WTC11 (cell line): ENCODE results near the gene ZNF74. TPM values are rescaled to one million over a fixed set of nuclear protein-coding genes. Genes with fewer than 3 reads are reported as not detected.

ENCODE experiments used
- ATAC-seq: fragments of 200-7000 bp; cut with Tn5 transposase; 2 replicates; pipeline ENCODE4 v1.10.0; 2021; ENCODE audit warnings: mild to moderate bottlenecking, moderate library complexity
- CTCF ChIA-PET: fragments of 300-600 bp; sonication (Branson Sonifier 250); formaldehyde crosslinking; loops from one replicate; lab custom pipeline; 2021; ENCODE audit warnings: antibody characterized with exemption; lab: Charles Lee
- POLR2A ChIA-PET: fragments of 350-600 bp; sonication (Branson Sonifier 250); formaldehyde crosslinking; loops from one replicate; lab custom pipeline; 2021; ENCODE audit warnings: antibody characterized with exemption; lab: Charles Lee
- DNase-seq: peaks from one replicate; pipeline ENCODE4 v3.0.0; 2021; ENCODE audit warnings: low spot score
- H3K27ac Mint-ChIP-seq: 2 replicates; pipeline ENCODE4 v1.8.0; 2021; ENCODE audit warnings: mixed read lengths
- H3K27me3 Mint-ChIP-seq: 2 replicates; pipeline ENCODE4 v1.8.0; 2021; ENCODE audit warnings: low read depth, mild to moderate bottlenecking, moderate library complexity, mixed read lengths
- H3K36me3 Mint-ChIP-seq: 2 replicates; pipeline ENCODE4 v1.8.0; 2021; ENCODE audit warnings: mixed read lengths
- H3K4me1 Mint-ChIP-seq: 2 replicates; pipeline ENCODE4 v1.8.0; 2022; ENCODE audit warnings: mixed read lengths
- H3K4me3 Mint-ChIP-seq: 2 replicates; pipeline ENCODE4 v1.8.0; 2021; ENCODE audit warnings: mild to moderate bottlenecking, moderate library complexity, mixed read lengths
- H3K9me3 Mint-ChIP-seq: 2 replicates; pipeline ENCODE4 v1.8.0; 2021; ENCODE audit warnings: mixed read lengths
- AR ChIP-seq: fragments of 250-450 bp; sonication (Bioruptor Pico); IDR thresholded peaks from 2 replicates; pipeline ENCODE4 v1.9.0; 2021; ENCODE audit warnings: mild to moderate bottlenecking
- CDX4 ChIP-seq: fragments of 250-450 bp; sonication (Bioruptor Pico); IDR thresholded peaks from 2 replicates; pipeline ENCODE4 v1.9.0; 2021; ENCODE audit warnings: moderate library complexity, mild to moderate bottlenecking, inconsistent platforms, borderline replicate concordance
- CREB1 ChIP-seq: sonication (generic); formaldehyde crosslinking; IDR thresholded peaks from 2 replicates; pipeline ENCODE4 v1.8.0; 2023; ENCODE audit warnings: mild to moderate bottlenecking, missing genetic modification reagents
- ETV6 ChIP-seq: sonication (generic); formaldehyde crosslinking; IDR thresholded peaks from 2 replicates; pipeline ENCODE4 v1.8.1; 2022; ENCODE audit warnings: mild to moderate bottlenecking, missing genetic modification reagents
- FOXJ3 ChIP-seq: sonication (generic); formaldehyde crosslinking; IDR thresholded peaks from 2 replicates; pipeline ENCODE4 v1.9.0; 2021; ENCODE audit warnings: missing genetic modification reagents, mild to moderate bottlenecking, borderline replicate concordance
- FOXP4 ChIP-seq: sonication (generic); formaldehyde crosslinking; IDR thresholded peaks from 2 replicates; pipeline ENCODE4 v1.8.0; 2022; ENCODE audit warnings: mild to moderate bottlenecking, missing genetic modification reagents
- GRHL2 ChIP-seq: fragments of 250-450 bp; sonication (Bioruptor Pico); IDR thresholded peaks from 2 replicates; pipeline ENCODE4 v1.8.0; 2022; ENCODE audit warnings: mild to moderate bottlenecking, moderate library complexity; ENCODE audit not compliant: insufficient replicate concordance, severe bottlenecking
- MLX ChIP-seq: sonication (generic); formaldehyde crosslinking; IDR thresholded peaks from 2 replicates; pipeline ENCODE4 v1.8.1; 2023; ENCODE audit warnings: mild to moderate bottlenecking, missing genetic modification reagents, moderate library complexity
- MXD4 ChIP-seq: fragments of 250-450 bp; sonication (Bioruptor Pico); IDR thresholded peaks from 2 replicates; pipeline ENCODE4 v1.8.0; 2021; ENCODE audit warnings: mild to moderate bottlenecking, moderate library complexity, borderline replicate concordance
- NFE2L1 ChIP-seq: sonication (generic); formaldehyde crosslinking; IDR thresholded peaks from 2 replicates; pipeline ENCODE4 v1.8.1; 2023; ENCODE audit warnings: missing genetic modification reagents
- PRDM15 ChIP-seq: sonication (generic); formaldehyde crosslinking; IDR thresholded peaks from 2 replicates; pipeline ENCODE4 v1.8.0; 2022; ENCODE audit warnings: missing genetic modification reagents
- RORB ChIP-seq: fragments of 250-450 bp; sonication (Bioruptor Pico); IDR thresholded peaks from 2 replicates; pipeline ENCODE4 v1.9.0; 2021; ENCODE audit warnings: mild to moderate bottlenecking
- SMAD3 ChIP-seq: sonication (generic); formaldehyde crosslinking; IDR thresholded peaks from 2 replicates; pipeline ENCODE4 v1.8.0; 2022; ENCODE audit warnings: missing genetic modification reagents, mild to moderate bottlenecking, borderline replicate concordance
- USF1 ChIP-seq: sonication (generic); formaldehyde crosslinking; IDR thresholded peaks from 2 replicates; pipeline ENCODE4 v1.8.0; 2022; ENCODE audit warnings: mild to moderate bottlenecking, missing genetic modification reagents
- ZNF281 ChIP-seq: sonication (generic); formaldehyde crosslinking; IDR thresholded peaks from 2 replicates; pipeline ENCODE4 v1.8.0; 2023; ENCODE audit warnings: mild to moderate bottlenecking, missing genetic modification reagents
- ZNF317 ChIP-seq: sonication (generic); formaldehyde crosslinking; IDR thresholded peaks from 2 replicates; pipeline ENCODE4 v1.8.1; 2023; ENCODE audit warnings: low read depth, mild to moderate bottlenecking, moderate library complexity, missing genetic modification reagents, borderline replicate concordance
- ZNF416 ChIP-seq: fragments of 250-450 bp; sonication (Bioruptor Pico); IDR thresholded peaks from 2 replicates; pipeline ENCODE4 v1.9.0; 2021; ENCODE audit warnings: mild to moderate bottlenecking, inconsistent platforms
- total RNA-seq: library from RNA; stranded (reverse); gene quantifications from 3 replicates; pipeline ENCODE4 v1.2.3, GENCODE V29; 2021

The ZNF74 gene
- total RNA-seq, 1 experiment from 2014 or later: 62.8 TPM

- TF ChIP-seq AR: no peak
These were observed 47.9 kb downstream of the ZNF74 start (continued) for GRCh38 chr22:20441631-20442484.

GRCh38 chr22:20442485-20443284 lies 48.7 kb downstream of the ZNF74 start:
- Mint-ChIP-seq H3K27me3 (peaks cover 18% of the 10 kb centered on the region), H3K36me3 (no peaks in the 10 kb centered on the region), H3K4me1 (peaks cover 11% of the 10 kb centered on the region), H3K9me3 (no peaks in the 10 kb centered on the region), H3K4me3 (no peak overlapping the region), H3K27ac (no peak overlapping the region)
- ChIA-PET CTCF (interaction anchor here (1.5 kb wide), 1 partner anchor 14 kb away, joined by 6 read pairs; no protein-coding TSS in a partner anchor), POLR2A (no interaction called here)
- DNase-seq: no peak
- no peak for ATAC-seq
- TF ChIP-seq ETV6 (CRISPR knock-in tag): no peak
- no peak for TF ChIP-seq RORB
- TF ChIP-seq GRHL2 (CRISPR knock-in tag): no peak
- no peak for TF ChIP-seq NFE2L1 (CRISPR knock-in tag)
- TF ChIP-seq FOXP4 (CRISPR knock-in tag): no peak
- TF ChIP-seq ZNF317: no peak

GRCh38 chr22:20444325-20444724 lies 50.4 kb downstream of the ZNF74 start:
- POLR2A ChIA-PET: interaction anchor here (0.6 kb wide), 1 partner anchor 205 kb away, joined by 7 read pairs; no protein-coding TSS in a partner anchor
- Mint-ChIP-seq H3K4me3 (no peak overlapping the region), H3K36me3 (no peaks in the 10 kb centered on the region)
- no peak for TF ChIP-seq CREB1
- TF ChIP-seq PRDM15 (CRISPR knock-in tag): no peak
- no peak for TF ChIP-seq ZNF281 (CRISPR knock-in tag)
- TF ChIP-seq MLX (CRISPR knock-in tag): no peak
- TF ChIP-seq USF1 (CRISPR knock-in tag): no peak
- no peak for TF ChIP-seq ZNF416 (CRISPR knock-in tag)
- no peak for TF ChIP-seq MXD4 (CRISPR knock-in tag)
- no peak for TF ChIP-seq SMAD3 (CRISPR knock-in tag)
- no peak for TF ChIP-seq CDX4
- no peak for TF ChIP-seq FOXJ3 (CRISPR knock-in tag)

More at GRCh38 chr22:20444325-20444724, 50.4 kb downstream of the ZNF74 start:
- Mint-ChIP-seq H3K27me3 (peaks cover 3% of the 10 kb centered on the region; the same call in 1 of the 2 replicates), H3K4me1 (peaks cover 3% of the 10 kb centered on the region), H3K27ac (no peak overlapping the region), H3K9me3 (no peaks in the 10 kb centered on the region)
- DNase-seq (no peak), ATAC-seq (no peak)
- CTCF ChIA-PET: interaction anchor here (1.5 kb wide), 1 partner anchor 15 kb away, joined by 6 read pairs; no protein-coding TSS in a partner anchor
